HCT116 (cell line): Measurements from ENCODE around the gene LRRC42.

Experiments used
- EZH2 ChIP-seq: fragments of 200-600 bp; sonication (generic); IDR thresholded peaks from 2 replicates; pipeline ENCODE4 v1.6.1; 2017; ENCODE audit warnings: antibody characterized with exemption, mixed run types
- EZH2phosphoT487 ChIP-seq: fragments of 200-600 bp; IDR thresholded peaks from 2 replicates; pipeline ENCODE4 v1.6.1; 2018; ENCODE audit warnings: antibody characterized with exemption, borderline replicate concordance
- POLR2A ChIP-seq: IDR thresholded peaks from 2 replicates; pipeline ENCODE4 v1.7.0; 2011; ENCODE audit warnings: borderline replicate concordance; ENCODE audit not compliant: insufficient read depth, insufficient read length; ENCODE audit errors: extremely low read depth
- POLR2AphosphoS5 ChIP-seq: IDR thresholded peaks from 2 replicates; pipeline ENCODE4 v1.6.1; 2011; ENCODE audit warnings: mild to moderate bottlenecking, low read depth, low read length, moderate library complexity
- RAD21 ChIP-seq: IDR thresholded peaks from 2 replicates; pipeline ENCODE4 v1.6.1; 2012; ENCODE audit warnings: low read depth, mild to moderate bottlenecking
- TCF7L2 ChIP-seq: IDR thresholded peaks from 2 replicates; pipeline ENCODE4 v1.7.0; 2011; ENCODE audit warnings: borderline replicate concordance, inconsistent platforms; ENCODE audit not compliant: insufficient read depth, insufficient read length; ENCODE audit errors: extremely low read depth
- ZFX ChIP-seq: fragments of 450-650 bp; IDR thresholded peaks from 2 replicates; pipeline ENCODE4 v1.6.1; 2017
- TF ChIP-seq, protein P1 (sequence below), 3 experiments: fragments of 200-600 bp in 1 of 3; sonication (generic) in 1 of 3; IDR thresholded peaks in 2 of 3; conservative IDR thresholded peaks in 1 of 3; 2 replicates each; pipeline ENCODE4 v1.5.1; 2012 to 2017; ENCODE audit warnings: low read depth in 2 of 3, low read length in 2 of 3, antibody characterized with exemption in 1 of 3, borderline replicate concordance in 1 of 3, control low read depth in 1 of 3, mild to moderate bottlenecking in 1 of 3, mixed read lengths in 1 of 3, mixed run types in 1 of 3, moderate library complexity in 1 of 3; ENCODE audit not compliant: insufficient read depth in 1 of 3
- TF ChIP-seq, protein P2 (sequence below): IDR thresholded peaks from 2 replicates; pipeline ENCODE4 v1.6.1; 2012
- TF ChIP-seq, protein P3 (sequence below): IDR thresholded peaks from 2 replicates; pipeline ENCODE4 v1.6.1; 2012; ENCODE audit warnings: low read depth

DNA sequence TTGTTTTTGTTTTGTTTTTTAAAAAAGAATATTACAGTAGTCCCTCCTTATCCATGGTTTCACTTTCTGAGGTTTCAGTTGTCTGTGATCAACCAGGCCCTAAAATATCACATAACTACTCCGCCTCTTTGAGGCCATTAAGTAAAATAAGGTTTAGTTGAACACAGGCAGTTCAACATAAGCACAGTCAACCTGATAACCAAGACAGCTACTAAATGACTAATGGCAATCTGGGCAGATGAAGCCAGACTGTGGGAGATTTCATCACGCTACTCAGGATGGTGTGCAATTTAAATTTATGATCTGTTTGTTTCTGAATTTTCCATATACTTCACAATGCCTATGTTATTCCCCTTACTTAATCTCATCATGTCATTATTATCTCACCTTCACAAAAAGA lies 41.7 kb downstream of the LRRC42 start:
- TF ChIP-seq ZFX (no peak), EZH2 (no peak), POLR2AphosphoS5 (no peak), POLR2A (no peak), RAD21 (no peak), TCF7L2 (no peak), EZH2phosphoT487 (no peak)
- TF ChIP-seq, protein P1, sequence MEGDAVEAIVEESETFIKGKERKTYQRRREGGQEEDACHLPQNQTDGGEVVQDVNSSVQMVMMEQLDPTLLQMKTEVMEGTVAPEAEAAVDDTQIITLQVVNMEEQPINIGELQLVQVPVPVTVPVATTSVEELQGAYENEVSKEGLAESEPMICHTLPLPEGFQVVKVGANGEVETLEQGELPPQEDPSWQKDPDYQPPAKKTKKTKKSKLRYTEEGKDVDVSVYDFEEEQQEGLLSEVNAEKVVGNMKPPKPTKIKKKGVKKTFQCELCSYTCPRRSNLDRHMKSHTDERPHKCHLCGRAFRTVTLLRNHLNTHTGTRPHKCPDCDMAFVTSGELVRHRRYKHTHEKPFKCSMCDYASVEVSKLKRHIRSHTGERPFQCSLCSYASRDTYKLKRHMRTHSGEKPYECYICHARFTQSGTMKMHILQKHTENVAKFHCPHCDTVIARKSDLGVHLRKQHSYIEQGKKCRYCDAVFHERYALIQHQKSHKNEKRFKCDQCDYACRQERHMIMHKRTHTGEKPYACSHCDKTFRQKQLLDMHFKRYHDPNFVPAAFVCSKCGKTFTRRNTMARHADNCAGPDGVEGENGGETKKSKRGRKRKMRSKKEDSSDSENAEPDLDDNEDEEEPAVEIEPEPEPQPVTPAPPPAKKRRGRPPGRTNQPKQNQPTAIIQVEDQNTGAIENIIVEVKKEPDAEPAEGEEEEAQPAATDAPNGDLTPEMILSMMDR (IDR thresholded peaks at IDR 0.05 in 2 of 3, conservative IDR thresholded peaks at IDR 0.05 in 1 of 3; ENCODE audit: borderline replicate concordance in 1 of 3, insufficient read depth in 1 of 3, low read depth in 2 of 3, low read length in 2 of 3) = no peak
- TF ChIP-seq, protein P2, sequence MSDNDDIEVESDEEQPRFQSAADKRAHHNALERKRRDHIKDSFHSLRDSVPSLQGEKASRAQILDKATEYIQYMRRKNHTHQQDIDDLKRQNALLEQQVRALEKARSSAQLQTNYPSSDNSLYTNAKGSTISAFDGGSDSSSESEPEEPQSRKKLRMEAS = no peak
- TF ChIP-seq, protein P3, sequence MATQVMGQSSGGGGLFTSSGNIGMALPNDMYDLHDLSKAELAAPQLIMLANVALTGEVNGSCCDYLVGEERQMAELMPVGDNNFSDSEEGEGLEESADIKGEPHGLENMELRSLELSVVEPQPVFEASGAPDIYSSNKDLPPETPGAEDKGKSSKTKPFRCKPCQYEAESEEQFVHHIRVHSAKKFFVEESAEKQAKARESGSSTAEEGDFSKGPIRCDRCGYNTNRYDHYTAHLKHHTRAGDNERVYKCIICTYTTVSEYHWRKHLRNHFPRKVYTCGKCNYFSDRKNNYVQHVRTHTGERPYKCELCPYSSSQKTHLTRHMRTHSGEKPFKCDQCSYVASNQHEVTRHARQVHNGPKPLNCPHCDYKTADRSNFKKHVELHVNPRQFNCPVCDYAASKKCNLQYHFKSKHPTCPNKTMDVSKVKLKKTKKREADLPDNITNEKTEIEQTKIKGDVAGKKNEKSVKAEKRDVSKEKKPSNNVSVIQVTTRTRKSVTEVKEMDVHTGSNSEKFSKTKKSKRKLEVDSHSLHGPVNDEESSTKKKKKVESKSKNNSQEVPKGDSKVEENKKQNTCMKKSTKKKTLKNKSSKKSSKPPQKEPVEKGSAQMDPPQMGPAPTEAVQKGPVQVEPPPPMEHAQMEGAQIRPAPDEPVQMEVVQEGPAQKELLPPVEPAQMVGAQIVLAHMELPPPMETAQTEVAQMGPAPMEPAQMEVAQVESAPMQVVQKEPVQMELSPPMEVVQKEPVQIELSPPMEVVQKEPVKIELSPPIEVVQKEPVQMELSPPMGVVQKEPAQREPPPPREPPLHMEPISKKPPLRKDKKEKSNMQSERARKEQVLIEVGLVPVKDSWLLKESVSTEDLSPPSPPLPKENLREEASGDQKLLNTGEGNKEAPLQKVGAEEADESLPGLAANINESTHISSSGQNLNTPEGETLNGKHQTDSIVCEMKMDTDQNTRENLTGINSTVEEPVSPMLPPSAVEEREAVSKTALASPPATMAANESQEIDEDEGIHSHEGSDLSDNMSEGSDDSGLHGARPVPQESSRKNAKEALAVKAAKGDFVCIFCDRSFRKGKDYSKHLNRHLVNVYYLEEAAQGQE = no peak
